SHP77 (cell line): Measurements from ENCODE around the gene NOL12.
"Not testable (repeated sequence)": the region's sequence is repeated elsewhere in the genome, so short reads cannot be mapped to it uniquely, and the experiment has no call there.

ENCODE experiments used
- DNase-seq, 2 experiments: peaks; one replicate each; lab custom pipeline; 2025; lab: John Stamatoyannopoulos, UW

Gene NOL12, protein sequence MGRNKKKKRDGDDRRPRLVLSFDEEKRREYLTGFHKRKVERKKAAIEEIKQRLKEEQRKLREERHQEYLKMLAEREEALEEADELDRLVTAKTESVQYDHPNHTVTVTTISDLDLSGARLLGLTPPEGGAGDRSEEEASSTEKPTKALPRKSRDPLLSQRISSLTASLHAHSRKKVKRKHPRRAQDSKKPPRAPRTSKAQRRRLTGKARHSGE

DNA sequence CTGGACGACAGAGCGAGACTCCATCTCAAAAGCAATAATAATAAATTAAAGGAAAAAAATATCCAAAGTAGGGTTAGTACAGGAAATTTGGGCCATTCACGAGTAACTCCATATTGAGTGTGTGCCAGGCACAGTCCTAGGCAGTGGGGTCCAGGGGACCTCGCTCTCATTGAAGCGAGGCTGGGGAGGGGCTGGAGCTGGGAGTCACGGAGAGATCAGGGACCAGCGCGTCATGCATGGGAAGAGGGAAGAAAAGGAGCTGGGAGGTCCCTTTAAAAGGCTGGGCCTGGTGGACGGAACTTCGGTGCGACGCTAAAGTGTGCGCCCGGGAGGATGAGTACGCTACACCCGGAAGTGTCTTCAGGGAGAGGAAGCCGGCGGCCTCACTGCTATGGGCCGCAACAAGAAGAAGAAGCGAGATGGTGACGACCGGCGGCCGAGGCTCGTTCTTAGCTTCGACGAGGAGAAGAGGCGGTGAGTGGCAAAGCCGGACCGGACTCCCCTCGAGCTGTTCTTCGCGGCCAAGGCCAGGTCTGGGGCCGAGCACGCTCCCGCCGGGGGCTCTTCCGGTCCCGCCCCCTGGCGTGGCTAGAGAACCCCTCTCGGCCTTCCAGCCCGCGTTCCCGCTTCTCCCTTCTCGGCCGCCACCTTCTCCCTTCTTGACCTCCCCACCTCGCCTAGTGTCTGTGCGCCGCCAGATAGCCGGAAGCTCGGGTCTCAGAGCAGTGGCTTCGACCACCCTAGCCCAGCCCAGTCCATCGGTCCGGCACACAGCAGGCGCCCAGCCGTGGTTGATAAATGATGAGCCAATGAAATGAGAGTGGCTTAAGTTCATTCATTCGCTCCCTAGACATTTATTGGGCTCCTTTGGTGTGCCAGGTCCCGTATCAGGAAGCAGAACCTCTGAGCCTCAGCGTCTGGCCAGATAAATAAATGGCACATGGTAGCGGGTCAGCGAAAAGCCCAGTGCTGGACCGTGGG is at the start of gene NOL12:
Gene NOL12 (plus strand): TSS at position 342 of the 981 bp plus-strand sequence. CDS start 50 bp downstream, at position 392.
- DNase-seq = peak; percentile 69 to 76

DNA sequence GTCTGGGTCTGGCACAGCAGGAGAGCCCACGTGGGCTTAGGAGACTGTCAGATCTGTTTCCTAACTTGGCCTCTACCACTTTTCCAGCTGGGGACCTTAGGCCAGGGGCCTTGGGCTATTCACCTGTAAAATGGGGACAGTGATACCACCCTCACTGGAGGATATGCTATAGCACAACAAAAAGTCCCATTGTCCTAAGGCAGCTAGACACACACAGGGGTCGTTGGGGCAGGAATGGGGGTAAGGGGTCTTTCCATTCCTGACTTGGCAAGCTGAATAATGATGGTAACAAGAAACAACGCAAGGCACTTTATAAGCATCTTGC is 49.2 kb upstream of the NOL12 start:
- DNase-seq = no peak

DNA sequence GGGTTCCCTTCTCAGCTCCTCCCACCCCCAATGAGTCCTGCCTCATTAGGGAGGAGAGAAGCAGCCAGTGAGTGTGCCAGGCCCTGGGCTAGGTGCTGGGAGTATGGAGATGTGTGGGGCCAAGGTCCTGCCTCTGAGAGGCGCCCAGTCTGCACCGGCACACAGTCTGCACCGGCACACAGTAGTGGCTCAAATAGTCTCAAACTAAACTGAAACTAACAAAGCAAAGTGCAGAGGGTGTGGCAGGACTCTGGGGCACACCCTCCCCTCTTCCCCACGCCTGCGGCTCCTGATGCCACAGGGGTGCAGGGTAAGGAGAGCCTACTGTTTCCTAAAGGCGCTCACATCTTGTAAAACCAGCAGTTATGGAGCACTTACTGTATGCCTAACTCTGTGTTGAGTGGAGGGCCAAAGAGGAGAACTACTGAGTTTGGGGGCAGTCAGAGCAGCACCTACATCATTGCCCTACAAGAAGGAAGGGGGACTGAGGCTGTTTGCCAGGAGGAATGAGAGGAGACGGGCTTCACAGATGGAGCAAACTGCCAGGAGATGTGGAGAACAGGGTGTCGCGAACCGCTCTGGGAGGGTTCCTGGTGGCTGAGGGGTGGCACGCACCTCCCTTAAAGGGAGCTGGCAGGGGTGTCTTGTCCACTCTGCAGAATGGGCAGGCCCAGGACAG is 47.6 kb upstream of the NOL12 start:
- no peak for DNase-seq

DNA sequence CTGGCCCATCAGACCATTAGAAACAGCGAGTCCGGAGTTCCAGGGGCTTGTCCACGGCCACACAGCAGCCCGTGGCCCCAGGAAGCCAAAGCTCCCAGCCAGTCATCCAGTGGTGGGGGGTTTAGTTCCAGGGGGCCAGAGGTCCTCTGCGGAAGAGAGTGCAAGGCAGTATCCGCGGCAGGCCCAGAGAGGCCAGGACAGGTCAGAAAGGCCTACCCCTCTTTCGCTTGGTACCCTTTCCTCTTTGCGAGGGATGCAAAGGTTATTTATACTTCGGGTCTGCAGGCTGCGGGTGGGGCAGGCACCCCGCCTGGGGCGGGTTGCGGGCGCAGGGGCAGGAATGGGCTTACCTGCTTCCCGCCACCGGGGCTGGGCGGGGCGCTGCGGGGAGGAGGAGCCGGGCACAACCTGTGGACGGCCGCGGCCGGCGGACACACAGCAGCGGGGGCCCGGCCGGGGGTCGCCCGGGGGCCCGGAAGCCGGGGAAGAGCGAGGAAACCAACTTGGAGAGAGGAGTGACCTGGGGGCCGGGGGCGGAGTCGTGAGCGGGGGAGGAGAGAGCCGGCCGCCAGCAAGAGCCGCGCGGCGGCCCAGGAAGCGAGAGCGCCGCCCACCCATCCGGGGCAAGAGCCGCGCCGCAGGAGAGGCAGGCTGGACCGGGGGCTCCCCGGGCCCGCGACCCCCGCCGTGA is 46.9 kb upstream of the NOL12 start, which contains the start of gene SH3BP1:
Gene SH3BP1 (plus strand): TSS at position 600 of the 691 bp plus-strand sequence. CDS start 119 bp downstream, outside the sequence.
- DNase-seq = peak in 1 of 2 experiments; percentile 36

DNA sequence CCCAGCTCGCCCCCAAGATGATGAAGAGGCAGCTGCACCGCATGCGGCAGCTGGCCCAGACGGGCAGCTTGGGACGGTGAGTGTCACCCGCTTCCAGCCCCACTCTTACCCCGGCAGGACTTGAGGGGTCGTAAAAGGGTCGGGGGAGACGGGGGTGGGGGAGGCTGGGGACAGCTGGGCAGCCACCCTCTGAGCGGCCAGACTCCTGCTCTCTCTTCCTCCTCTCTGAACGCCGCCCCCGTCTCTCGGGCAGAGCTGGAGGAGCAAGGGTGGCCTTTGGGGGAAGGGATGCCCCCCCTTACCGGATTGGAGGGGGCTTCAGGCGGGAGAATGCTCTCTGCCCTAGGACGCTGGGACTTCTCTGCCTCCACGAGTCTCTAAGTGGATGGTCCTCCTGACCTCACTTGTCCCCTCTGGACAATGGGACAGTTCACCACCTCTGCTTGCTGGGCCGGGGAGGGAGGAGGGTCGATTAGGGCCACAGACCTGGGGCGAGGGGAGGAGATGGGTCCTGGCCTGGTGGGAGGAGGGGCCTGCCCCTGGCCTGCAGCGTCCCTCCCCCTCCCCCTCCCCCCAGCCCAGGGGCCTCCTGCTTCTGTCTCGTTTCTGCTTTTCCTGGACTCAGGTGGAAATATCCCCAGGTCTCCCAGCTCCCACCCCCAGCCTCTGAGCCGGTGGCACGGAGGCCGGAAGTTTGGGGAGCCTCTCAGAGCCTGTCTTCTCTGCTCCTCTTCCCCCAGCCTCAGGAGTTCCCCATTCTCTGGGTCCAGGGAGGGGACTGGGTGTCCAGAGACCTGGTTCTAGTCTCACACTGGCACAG is 46.2 kb upstream of the NOL12 start:
- DNase-seq = no peak

DNA sequence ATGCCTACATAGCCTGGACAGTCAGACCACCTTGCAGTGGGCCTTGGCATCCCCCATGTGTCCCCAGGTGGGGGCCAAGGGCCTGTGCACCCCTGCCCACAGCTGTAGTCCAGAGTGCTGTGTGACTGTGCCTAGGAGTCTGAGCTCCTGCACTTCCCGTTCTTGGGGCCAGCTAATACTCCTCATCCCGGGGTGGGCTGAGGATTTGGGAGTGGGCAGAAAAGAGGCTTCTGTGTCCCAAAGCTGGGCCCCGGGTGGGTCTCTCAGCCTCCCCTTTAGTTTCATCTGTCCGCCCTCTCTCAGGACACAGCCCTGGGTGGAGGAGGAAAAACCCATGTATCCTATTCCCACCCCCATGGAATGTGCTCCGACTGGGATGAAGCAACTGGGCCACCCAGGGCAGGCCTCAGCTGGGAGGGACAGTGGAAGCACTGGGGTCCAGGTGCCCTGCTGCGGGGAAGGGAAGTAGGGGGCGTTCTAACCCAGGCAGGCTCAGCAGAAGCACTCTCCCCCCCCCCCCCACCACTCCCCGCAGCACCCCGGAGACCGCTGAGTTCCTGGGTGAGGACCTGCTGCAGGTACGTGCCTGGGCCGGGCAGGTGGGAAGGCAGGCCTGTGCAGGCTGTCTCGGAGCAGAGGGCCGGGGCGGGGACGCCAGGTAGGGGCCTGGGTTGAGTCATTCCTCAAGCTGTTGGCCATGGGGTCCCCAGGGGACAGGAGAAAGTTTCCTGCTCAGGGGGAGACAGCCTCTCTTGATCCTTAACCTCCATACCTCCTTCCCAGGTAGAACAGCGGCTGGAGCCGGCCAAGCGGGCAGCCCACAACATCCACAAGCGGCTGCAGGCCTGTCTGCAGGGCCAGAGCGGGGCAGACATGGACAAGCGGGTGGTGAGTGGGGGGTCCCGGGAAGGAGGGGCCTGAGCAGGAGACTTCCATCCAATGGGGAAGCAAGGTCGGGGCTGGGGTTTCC is 45.3 kb upstream of the NOL12 start:
- no peak for DNase-seq

DNA sequence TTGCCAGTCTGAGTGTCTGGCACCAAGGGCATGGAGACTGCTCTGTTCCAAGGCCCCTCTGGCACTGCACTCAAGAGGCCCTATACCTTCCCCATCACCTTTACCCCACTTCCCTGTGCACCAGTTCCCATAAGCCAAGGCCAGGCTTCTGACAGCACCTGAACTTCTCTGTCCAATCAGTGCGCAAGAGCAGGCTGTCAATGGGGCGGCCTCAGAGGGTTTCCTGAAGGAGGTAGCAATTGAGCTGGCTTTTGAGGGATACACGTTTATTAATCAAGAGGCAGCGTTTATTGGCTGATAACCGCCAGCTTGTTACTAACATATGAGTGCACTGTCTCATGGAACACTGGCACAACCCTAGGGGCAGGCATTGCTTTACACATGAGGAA is 44.6 kb upstream of the NOL12 start:
- no peak for DNase-seq

DNA sequence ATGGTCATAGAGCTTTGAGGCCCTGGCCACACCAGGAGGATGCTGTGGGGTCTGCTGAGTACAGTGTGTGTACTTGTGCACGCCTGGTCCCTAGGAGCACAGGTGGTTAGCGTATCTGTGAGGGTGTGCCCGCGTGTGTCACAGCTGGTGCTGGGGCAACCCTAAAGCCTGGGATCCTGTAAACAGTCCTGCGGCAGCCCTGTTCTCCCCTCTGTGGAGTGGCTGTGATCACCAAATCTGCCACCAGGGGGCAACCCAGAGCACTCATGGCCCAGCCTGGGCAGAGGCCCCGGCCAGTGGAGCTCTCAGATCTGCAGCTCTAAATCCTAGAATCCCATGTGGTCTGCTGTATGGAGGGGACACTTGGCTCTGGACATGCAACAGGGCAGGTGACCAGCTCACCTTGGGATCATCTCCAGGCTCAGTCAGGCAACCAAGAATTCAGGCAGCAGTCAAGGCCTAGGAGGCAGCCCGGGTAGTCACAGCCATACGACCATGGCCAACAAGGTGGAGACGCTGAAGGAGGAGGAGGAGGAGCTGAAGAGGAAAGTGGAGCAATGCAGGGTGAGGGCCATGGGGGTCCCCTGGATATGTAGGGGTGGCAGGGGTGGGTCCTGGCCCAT is 42.8 kb upstream of the NOL12 start:
- DNase-seq = peak; percentile 64 to 75

DNA sequence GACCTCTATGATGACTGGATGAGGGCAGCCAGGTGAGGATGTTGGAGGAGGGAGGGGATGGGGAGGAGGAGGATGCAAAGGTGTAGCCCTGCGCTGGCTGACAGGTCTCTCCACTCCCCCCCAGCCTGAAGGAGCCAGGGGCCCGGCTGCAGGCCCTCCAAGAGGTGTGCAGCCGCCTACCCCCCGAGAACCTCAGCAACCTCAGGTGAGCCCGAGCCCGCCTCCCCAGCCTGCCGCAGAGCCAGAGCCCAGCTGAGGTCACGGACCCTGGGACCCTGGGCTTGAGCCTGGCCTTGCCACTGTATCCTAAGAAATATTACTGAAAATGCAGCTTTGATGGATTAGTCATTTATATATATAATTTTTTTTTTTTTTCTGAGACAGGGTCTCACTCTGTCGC is 38.8 kb upstream of the NOL12 start:
- no peak for DNase-seq

DNA sequence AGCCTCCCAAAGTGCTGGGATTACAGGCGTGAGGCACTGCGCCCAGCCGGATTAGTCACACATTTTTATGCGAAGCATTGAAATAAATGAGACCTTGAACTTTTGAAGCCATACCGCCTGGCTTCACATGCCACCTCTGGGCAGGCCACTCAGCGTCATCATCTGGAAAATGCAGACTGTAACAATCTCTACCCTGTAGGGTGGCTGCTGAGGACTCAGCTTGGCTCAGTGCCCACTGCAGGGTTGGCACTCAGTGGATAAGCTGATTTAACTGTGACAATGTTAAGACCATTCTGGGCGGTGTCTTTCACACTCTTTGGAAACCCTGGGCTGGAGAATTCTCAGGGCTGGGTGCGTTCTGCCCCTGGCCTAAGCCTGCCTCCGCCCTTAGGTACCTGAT is 38.2 kb upstream of the NOL12 start:
- no peak for DNase-seq

DNA sequence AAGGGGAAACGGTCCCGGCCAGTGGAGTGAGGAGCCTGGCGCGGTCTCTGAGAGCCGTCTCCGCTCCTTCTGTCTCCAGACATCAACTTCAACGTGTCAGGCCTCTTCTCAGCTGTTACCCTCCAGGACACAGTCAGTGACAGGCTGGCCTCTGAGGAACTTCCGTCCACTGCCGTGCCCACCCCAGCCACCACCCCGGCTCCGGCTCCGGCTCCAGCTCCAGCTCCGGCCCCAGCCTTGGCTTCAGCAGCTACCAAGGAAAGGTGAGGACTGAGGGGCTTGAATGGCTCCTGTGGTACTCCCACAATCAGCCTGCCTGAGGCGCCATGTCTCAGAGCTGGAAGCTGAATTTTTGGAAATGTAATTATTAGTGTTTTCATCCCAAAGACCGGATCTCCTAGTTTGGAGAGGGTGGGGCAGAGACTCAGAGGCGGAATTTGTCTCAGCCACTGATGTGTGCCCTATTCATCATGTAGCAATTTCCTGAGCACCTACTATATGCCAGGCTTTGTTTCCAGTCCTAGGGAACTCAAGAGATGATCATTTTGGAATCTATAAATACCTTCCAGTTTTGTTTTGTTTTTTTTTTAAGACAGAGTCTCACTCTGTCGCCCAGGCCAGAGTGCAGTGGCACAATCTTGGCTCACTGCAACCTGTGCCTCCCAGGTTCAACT is 35.5 kb upstream of the NOL12 start:
- no peak for DNase-seq

DNA sequence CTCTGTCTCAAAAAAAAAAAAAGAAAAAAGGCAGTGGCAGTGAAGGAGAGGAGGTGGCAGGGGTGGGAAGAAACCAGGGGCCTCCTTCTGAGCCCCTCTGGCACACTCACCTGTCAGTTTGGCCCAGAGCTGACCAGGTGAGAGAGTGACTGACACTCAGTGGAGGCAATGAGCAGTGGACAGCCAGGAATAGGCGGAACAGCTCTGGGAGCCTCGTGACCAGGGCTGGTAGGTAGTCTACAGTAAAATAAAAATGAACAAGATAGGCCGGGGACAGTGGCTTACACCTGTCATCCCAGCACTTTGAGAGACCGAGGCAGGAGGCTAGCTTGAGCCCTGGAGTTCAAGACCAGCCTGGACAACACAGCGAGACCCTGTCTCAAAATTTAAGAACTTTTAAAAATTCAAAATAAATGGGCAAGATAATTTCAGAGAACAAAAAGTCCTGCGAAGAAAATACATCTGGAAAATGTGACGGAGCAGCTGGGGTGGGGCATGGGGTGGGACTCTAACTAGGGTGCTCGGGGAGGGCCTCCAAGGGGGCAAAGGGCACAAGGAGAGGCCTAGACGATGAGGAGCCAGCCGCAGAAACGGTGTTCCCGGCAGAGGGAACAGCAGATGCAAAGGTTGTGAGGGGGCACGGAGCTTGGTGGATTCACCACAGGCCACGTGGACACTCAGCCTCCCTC is 31.4 kb upstream of the NOL12 start:
- DNase-seq = no peak

DNA sequence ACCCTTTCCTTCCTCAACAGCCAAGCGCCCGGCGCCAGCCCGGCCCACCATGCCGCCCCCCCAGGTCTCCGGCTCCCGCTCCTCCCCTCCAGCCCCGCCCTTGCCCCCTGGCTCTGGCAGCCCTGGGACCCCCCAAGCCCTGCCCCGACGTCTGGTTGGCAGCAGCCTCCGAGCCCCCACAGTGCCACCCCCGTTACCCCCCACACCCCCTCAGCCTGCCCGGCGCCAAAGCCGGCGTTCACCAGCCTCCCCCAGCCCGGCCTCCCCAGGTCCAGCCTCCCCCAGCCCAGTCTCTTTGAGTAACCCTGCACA is 30.9 kb upstream of the NOL12 start:
- no peak for DNase-seq

DNA sequence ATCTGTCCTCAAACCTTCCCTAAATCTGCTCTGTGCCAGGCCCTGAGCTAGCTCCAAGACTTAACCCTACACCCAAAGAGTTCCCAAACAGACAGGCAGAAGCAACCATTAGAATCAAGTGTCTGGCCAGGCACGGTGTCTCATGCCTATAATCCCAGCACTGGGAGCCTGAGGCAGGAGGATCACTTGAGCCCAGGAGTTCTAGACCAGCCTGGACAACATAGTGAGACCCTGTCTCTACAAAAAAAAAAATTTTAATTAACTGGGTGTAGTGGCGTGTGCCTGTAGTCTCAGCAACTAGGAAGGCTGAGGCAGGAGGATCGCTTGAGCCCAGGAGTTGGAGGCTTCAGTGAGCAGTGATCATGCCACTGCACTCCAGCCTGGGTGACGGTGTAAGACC is 29.6 kb upstream of the NOL12 start:
- DNase-seq = not testable (repeated sequence)

DNA sequence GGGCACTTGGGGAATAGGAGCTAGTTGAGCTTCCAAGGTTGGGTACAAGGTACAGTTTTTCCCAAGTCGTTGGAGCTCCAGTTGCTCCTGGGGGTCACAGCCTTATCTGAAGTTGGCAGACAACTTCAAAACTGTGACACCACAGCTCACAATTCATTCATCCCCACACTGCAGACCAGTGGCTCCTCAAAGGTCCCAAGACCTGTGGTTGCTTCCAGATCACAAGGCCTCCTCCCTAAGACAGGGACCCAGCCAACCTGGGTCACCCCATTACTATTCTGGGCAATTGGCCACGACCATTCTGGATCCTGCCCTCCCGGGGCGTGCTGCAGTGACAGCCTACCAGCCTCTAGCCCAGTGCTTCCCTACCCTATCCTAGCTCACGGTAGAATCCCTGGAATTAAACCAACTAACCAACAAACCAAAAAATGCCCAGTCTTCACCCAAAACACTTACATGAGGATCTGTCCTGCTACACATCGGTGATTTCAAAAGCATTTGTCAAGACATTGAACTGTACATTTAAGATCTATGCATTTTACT is 28.5 kb upstream of the NOL12 start:
- DNase-seq = no peak

DNA sequence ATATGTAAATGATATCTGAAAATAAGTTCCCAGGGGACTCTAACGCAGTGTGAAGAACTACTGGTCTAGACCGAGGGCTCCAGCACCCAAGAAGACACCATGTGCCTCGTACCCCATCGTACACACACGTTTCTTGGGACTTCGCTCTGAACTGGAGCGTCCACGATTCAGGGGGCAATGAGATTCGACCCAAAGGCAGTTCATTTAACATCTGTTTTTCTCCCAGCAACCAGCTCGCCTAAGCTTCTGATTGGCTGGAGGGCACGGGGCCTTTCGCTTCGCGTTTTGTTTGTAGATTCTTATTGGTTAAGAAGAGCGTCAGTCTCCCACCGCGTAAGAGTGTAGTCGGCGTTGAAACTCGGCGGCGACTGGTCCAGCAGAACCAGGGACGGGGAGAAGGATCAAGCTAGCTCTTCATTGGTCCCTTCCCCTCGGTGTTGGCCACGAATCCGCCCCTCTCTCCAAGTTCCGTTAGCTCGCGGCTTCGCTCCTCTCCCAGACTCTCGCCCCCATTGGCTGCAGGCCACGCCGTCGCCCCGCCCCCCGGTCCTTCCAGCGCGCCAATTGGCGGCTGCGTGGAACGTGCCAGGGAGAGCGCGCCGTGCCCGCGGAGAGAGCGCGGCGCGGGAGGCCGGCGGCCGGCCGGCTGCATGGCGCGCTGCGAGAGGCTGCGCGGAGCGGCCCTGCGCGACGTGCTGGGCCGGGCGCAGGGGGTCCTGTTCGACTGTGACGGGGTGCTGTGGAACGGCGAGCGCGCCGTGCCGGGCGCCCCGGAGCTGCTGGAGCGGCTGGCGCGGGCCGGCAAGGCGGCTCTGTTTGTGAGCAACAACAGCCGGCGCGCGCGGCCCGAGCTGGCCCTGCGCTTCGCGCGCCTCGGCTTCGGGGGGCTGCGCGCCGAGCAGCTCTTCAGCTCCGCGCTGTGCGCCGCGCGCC is 27.7 kb upstream of the NOL12 start, which contains the start of gene PDXP:
Gene PDXP (plus strand): TSS at position 591 of the 933 bp plus-strand sequence. CDS start 60 bp downstream, at position 651.
- peak; percentile 99 for DNase-seq
